Epithelial cell of proximal tubule (primary cell): Measurements from ENCODE around the gene PRMT9. TPM values are rescaled to one million over a fixed set of nuclear protein-coding genes. Genes with fewer than 3 reads are reported as not detected.
A peak's percentile ranks its signal among the peaks of the same experiment; 100 is the strongest.

ENCODE experiments used
- DNase-seq: peaks from one replicate; pipeline ENCODE4 v3.0.0-alpha.2; 2011; ENCODE audit warnings: low read depth
- H3K4me3 ChIP-seq: 2 replicates; pipeline ENCODE4 v1.5.1; 2011; ENCODE audit warnings: low read depth, mild to moderate bottlenecking, low read length
- CTCF ChIP-seq: conservative IDR thresholded peaks from 2 replicates; pipeline ENCODE4 v1.5.1; 2012; ENCODE audit warnings: low read depth, mild to moderate bottlenecking, low read length
- total RNA-seq: library from RNA; depleted of rRNA; stranded (reverse); fragments of >200 nt; gene quantifications from 2 replicates; pipeline ENCODE4 v1.2.3, GENCODE V29; 2015

The PRMT9 gene
- total RNA-seq, 1 donor from 2014 or later, result 6.5 TPM

GRCh38 chr4:147605499-147605898 lies 78.5 kb downstream of the PRMT9 start:
- no peak for TF ChIP-seq CTCF

GRCh38 chr4:147599769-147600168 lies 84.2 kb downstream of the PRMT9 start:
- H3K4me3 ChIP-seq, result no peak overlapping the region
- no peak for TF ChIP-seq CTCF
- DNase-seq, result no peak

More at GRCh38 chr4:147605499-147605898, 78.5 kb downstream of the PRMT9 start:
- no peak overlapping the region for H3K4me3 ChIP-seq
- DNase-seq, result no peak

- DNase-seq, result no peak
- no peak overlapping the region for H3K4me3 ChIP-seq
- TF ChIP-seq CTCF, result no peak
Measured at GRCh38 chr4:147599206-147599605, 84.8 kb downstream of the PRMT9 start.

- H3K4me3 ChIP-seq, result no peak overlapping the region
- DNase-seq, result no peak
- TF ChIP-seq CTCF, result no peak
Measured at GRCh38 chr4:147597561-147597960, 86.4 kb downstream of the PRMT9 start.

GRCh38 chr4:147596981-147597380 lies 87.0 kb downstream of the PRMT9 start:
- no peak for TF ChIP-seq CTCF
- no peak overlapping the region for H3K4me3 ChIP-seq
- DNase-seq, result peak; percentile 90

GRCh38 chr4:147596377-147596776 lies 87.6 kb downstream of the PRMT9 start:
- no peak overlapping the region for H3K4me3 ChIP-seq
- TF ChIP-seq CTCF, result peak; percentile 38
- no peak for DNase-seq

GRCh38 chr4:147594578-147594977 lies 89.4 kb downstream of the PRMT9 start:
- no peak for DNase-seq
- no peak overlapping the region for H3K4me3 ChIP-seq
- no peak for TF ChIP-seq CTCF
